Measurements from ENCODE around the gene BHLHE23.

Gene BHLHE23

GRCh38 chr20:63006540-63007359 is at the start of gene BHLHE23:
Gene BHLHE23 (minus strand): TSS chr20:63006964. CDS start chr20:63006774, 190 bp downstream.
- in situ Hi-C loops (cut with MboI; ENCODE audit: low sequenced_read_pairs, unreplicated experiment), result no loop called here
- TF ChIP-seq, protein P1, sequence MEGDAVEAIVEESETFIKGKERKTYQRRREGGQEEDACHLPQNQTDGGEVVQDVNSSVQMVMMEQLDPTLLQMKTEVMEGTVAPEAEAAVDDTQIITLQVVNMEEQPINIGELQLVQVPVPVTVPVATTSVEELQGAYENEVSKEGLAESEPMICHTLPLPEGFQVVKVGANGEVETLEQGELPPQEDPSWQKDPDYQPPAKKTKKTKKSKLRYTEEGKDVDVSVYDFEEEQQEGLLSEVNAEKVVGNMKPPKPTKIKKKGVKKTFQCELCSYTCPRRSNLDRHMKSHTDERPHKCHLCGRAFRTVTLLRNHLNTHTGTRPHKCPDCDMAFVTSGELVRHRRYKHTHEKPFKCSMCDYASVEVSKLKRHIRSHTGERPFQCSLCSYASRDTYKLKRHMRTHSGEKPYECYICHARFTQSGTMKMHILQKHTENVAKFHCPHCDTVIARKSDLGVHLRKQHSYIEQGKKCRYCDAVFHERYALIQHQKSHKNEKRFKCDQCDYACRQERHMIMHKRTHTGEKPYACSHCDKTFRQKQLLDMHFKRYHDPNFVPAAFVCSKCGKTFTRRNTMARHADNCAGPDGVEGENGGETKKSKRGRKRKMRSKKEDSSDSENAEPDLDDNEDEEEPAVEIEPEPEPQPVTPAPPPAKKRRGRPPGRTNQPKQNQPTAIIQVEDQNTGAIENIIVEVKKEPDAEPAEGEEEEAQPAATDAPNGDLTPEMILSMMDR (IDR thresholded peaks at IDR 0.05; ENCODE audit: borderline replicate concordance, control extremely low read depth, extremely low read depth, insufficient read depth, missing control alignments), result no peak
- DNase-seq (ENCODE audit: low spot score), result peak; percentile 71

GRCh38 chr20:63055575-63056235 is 48.9 kb upstream of the BHLHE23 start:
- in situ Hi-C loops (cut with MboI; ENCODE audit: low sequenced_read_pairs, unreplicated experiment), result no loop called here
- peak; percentile 35 for DNase-seq (ENCODE audit: low spot score)
- TF ChIP-seq, protein P1 (IDR thresholded peaks at IDR 0.05; ENCODE audit: borderline replicate concordance, control extremely low read depth, extremely low read depth, insufficient read depth, missing control alignments), result no peak

- in situ Hi-C loops (cut with MboI; ENCODE audit: low sequenced_read_pairs, unreplicated experiment), result no loop called here
- no peak for DNase-seq (ENCODE audit: low spot score)
- TF ChIP-seq, protein P1 (IDR thresholded peaks at IDR 0.05; ENCODE audit: borderline replicate concordance, control extremely low read depth, extremely low read depth, insufficient read depth, missing control alignments), result no peak
Observed at GRCh38 chr20:63054681-63055240, 48.0 kb upstream of the BHLHE23 start.

DNA sequence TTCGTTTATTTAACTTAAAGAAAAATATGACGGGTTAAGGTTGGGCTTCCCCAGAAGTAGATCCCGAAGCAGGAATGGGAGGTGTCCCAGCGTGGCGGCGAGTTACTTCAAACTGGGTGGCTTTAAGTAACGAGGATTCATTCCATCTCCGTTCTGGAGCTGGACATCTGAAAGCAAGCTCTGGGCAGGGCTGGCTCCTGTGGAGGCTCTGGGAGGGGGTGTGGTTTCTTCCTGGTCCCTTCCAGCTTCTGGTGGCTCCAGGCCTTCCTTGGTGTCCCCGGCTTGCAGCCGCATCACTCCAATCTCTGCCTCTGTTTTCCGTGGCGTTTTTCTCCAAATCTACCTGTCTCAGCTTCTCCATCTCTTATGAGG is 47.3 kb upstream of the BHLHE23 start:
- DNase-seq (ENCODE audit: low spot score), result no peak
- TF ChIP-seq, protein P1 (IDR thresholded peaks at IDR 0.05; ENCODE audit: borderline replicate concordance, control extremely low read depth, extremely low read depth, insufficient read depth, missing control alignments), result no peak
- in situ Hi-C loops (cut with MboI; ENCODE audit: low sequenced_read_pairs, unreplicated experiment), result no loop called here

DNA sequence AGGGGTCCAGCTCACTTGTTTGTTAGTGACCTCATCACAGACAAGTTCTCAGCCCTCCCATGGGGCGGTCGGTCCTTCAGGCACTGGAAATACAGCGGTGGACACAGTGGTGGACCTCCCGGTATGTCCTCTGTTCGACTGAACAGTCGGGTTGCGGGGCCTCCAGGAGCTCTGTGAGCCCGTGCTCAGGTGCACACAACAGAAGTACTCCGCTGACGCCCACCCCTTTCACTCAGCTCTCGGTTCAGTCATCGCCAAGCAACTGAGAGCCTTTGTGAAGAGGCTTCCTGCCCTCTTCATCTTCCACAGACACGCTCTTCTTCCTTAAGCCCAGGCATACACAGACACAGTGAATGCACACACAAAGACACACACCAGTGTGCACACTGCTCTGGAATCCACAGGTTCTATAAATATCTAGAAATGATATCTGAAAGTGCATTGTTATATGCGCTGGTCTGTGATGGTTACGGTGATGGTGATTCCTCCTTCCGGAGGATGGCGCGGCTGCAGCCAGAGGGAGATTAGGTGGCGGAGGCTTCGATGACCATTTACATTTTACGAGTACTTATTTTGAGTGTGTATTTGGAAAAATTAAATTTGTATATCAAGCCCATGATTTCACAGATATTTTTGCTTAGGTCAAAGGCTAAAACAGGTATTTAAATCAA is 46.8 kb upstream of the BHLHE23 start:
- DNase-seq (ENCODE audit: low spot score), result no peak
- in situ Hi-C loops (cut with MboI; ENCODE audit: low sequenced_read_pairs, unreplicated experiment), result no loop called here

More for the DNA sequence above, 46.8 kb upstream of the BHLHE23 start:
- TF ChIP-seq, protein P1 (IDR thresholded peaks at IDR 0.05; ENCODE audit: borderline replicate concordance, control extremely low read depth, extremely low read depth, insufficient read depth, missing control alignments), result no peak
